Transverse colon (tissue), 4 donors: ENCODE data around the gene FNDC3B. TPM values are rescaled to one million over a fixed set of nuclear protein-coding genes. Genes with fewer than 3 reads are reported as not detected.

Experiments
- DNase-seq: peaks from one replicate; pipeline ENCODE4 v3.0.0-alpha.2; 2019
- H3K27ac ChIP-seq, 4 donors: fragments of 200-600 bp; sonication (generic); 2 replicates each; pipeline ENCODE4 v1.5.1; 2016 to 2018; ENCODE audit warnings: inconsistent platforms in 4 of 4
- H3K27me3 ChIP-seq: fragments of 200-600 bp; sonication (generic); 2 replicates; pipeline ENCODE4 v1.5.1; 2017; ENCODE audit warnings: inconsistent platforms
- H3K36me3 ChIP-seq, 4 donors: fragments of 200-600 bp; sonication (generic); 2 replicates each; pipeline ENCODE4 v1.5.1; 2017 to 2019; ENCODE audit warnings: inconsistent platforms in 4 of 4
- H3K4me1 ChIP-seq, 4 donors: fragments of 200-600 bp; sonication (generic); 2 replicates each; pipeline ENCODE4 v1.5.1; 2017 to 2020; ENCODE audit warnings: inconsistent platforms in 4 of 4
- H3K4me3 ChIP-seq, 4 donors: fragments of 200-600 bp; sonication (generic); 1 replicate in 1 of 4; 2 replicates in 3 of 4; pipeline versions ENCODE4 v1.5.1 to v1.6.1; 2017 to 2019; ENCODE audit warnings: inconsistent platforms in 4 of 4
- H3K9me3 ChIP-seq, 2 donors: fragments of 200-600 bp; sonication (generic); 2 replicates each; pipeline ENCODE4 v1.5.1; 2017 to 2019; ENCODE audit warnings: inconsistent platforms in 2 of 2
- EP300 ChIP-seq: sonication (generic); formaldehyde crosslinking; IDR thresholded peaks from one replicate; pipeline ENCODE4 v1.6.1; 2017; ENCODE audit warnings: antibody characterized with exemption, low read depth
- POLR2A ChIP-seq: fragments of 450-650 bp; IDR thresholded peaks from one replicate; pipeline ENCODE4 v1.6.1; 2016; ENCODE audit warnings: antibody characterized with exemption, mild to moderate bottlenecking, moderate library complexity
- POLR2AphosphoS5 ChIP-seq, 3 donors: sonication (generic); formaldehyde crosslinking; IDR thresholded peaks; one replicate each; pipeline ENCODE4 v1.6.1; 2016; ENCODE audit warnings: antibody characterized with exemption in 3 of 3
- WGBS, 2 donors: methylation state at CpG; one replicate each; pipeline ENCODE4 v1.1.5; 2018; ENCODE audit warnings: low coverage in 1 of 2; 5-methylcytosine and 5-hydroxymethylcytosine counted together
- in situ Hi-C, 4 donors: fragments of 200-750 bp; cut with MboI; loops; one replicate each; pipeline versions ENCODE4 v1.15.0 to v1.15.1; 2017; ENCODE audit warnings: low sequenced_read_pairs in 3 of 4, low pct_ligation_motif_present in 1 of 4, low pct_unique_long_range_greater_than_20kb in 1 of 4
- intact Hi-C: fragments of 100-400 bp; cut with DNase I; formaldehyde crosslinking; loops from one replicate; pipeline ENCODE4 v1.15.1; 2023; ENCODE audit warnings: low total_unique reads
- total RNA-seq, 4 donors: library from RNA; depleted of rRNA; stranded (reverse); fragments of >200 nt; gene quantifications; one replicate each; pipeline ENCODE4 v1.1.0, GENCODE V29; 2016
- TF ChIP-seq, protein P1 (sequence below), 5 experiments: fragments of 200-600 bp in 3 of 5; fragments of 450-650 bp in 2 of 5; sonication (generic) in 3 of 5; IDR thresholded peaks; 1 replicate in 2 of 5; 2 replicates in 3 of 5; pipeline ENCODE4 v1.5.1; 2016 to 2017; ENCODE audit warnings: antibody characterized with exemption in 5 of 5, inconsistent platforms in 3 of 5, mild to moderate bottlenecking in 2 of 5, moderate library complexity in 1 of 5

Gene FNDC3B
- total RNA-seq, 4 donors from 2014 or later: 28.5 to 85.7 (median 44.5) TPM

DNA sequence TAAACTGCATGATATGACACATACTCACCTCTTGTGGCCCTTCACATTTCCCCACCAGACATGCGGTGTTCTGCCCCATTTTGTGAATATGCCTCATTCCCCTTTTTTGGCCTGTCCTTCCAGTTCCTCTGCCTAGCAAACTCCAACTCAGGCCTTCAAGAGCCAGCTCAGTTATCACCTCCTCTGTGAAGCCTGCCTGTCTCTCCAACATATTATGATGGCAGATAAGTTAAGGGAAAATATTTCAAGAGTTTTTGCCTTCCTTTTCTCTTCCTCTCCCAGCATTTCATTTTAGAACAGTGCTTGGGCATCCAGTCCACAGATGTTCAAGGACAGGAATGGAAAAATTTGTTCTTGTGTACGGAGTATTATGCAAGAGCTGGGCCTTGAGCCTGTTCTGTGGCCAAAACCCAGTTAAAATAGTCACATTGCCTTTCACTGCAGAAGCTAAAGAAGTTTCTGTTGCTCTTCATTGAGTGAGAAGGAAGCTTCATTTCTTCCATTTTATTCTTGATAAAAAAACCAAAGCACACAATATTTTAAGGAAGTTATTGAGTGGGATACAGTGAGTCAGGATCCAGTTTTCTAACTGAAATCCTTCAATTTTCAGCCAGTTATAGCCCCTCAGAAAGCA, 216.8 kb downstream of the FNDC3B start:
- H3K27ac ChIP-seq: peak overlapping the region; percentile 57 to 84 (median 64)
- 72% methylated on average over 2 of the region's 2 CpGs for WGBS, 2 donors
- H3K36me3 ChIP-seq: no peaks in the 10 kb centered on the region
- no peaks in the 10 kb centered on the region for H3K27me3 ChIP-seq
- no peaks in the 10 kb centered on the region for H3K9me3 ChIP-seq
- peaks cover 6 to 31% (median 19%) of the 10 kb centered on the region in 4 donors for H3K4me1 ChIP-seq
- in situ Hi-C loops: no loop called here
- no peak overlapping the region for H3K4me3 ChIP-seq
- TF ChIP-seq EP300 (no peak), POLR2A (no peak), POLR2AphosphoS5 (IDR thresholded peaks at IDR 0.05) (peak in 1 of 3 donors; percentile 60)
- TF ChIP-seq, protein P1, sequence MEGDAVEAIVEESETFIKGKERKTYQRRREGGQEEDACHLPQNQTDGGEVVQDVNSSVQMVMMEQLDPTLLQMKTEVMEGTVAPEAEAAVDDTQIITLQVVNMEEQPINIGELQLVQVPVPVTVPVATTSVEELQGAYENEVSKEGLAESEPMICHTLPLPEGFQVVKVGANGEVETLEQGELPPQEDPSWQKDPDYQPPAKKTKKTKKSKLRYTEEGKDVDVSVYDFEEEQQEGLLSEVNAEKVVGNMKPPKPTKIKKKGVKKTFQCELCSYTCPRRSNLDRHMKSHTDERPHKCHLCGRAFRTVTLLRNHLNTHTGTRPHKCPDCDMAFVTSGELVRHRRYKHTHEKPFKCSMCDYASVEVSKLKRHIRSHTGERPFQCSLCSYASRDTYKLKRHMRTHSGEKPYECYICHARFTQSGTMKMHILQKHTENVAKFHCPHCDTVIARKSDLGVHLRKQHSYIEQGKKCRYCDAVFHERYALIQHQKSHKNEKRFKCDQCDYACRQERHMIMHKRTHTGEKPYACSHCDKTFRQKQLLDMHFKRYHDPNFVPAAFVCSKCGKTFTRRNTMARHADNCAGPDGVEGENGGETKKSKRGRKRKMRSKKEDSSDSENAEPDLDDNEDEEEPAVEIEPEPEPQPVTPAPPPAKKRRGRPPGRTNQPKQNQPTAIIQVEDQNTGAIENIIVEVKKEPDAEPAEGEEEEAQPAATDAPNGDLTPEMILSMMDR (IDR thresholded peaks at IDR 0.05): no peak
- intact Hi-C loops: no loop called here
- no peak for DNase-seq

GRCh38 chr3:172257648-172258400, 218.4 kb downstream of the FNDC3B start:
- Histone ChIP-seq H3K4me3 (no peak overlapping the region), H3K9me3 (no peaks in the 10 kb centered on the region), H3K36me3 (no peaks in the 10 kb centered on the region), H3K4me1 (peaks cover 8 to 39% (median 21%) of the 10 kb centered on the region in 4 donors), H3K27ac (peak overlapping the region; percentile 52 to 84 (median 62)), H3K27me3 (no peaks in the 10 kb centered on the region)
- TF ChIP-seq POLR2AphosphoS5 (IDR thresholded peaks at IDR 0.05) (no peak), POLR2A (no peak), EP300 (no peak)
- TF ChIP-seq, protein P1 (IDR thresholded peaks at IDR 0.05): no peak
- intact Hi-C loops (no loop called here), in situ Hi-C loops (no loop called here)
- DNase-seq: no peak
- WGBS, 2 donors: 90 to 94% methylated on average over 8 of the region's 8 CpGs

- no peak for DNase-seq
- intact Hi-C loops (no loop called here), in situ Hi-C loops (no loop called here)
- H3K27me3 ChIP-seq: no peaks in the 10 kb centered on the region
- H3K4me3 ChIP-seq: no peak overlapping the region
- 71 to 75% methylated on average over 3 of the region's 3 CpGs for WGBS, 2 donors
- H3K27ac ChIP-seq: peak overlapping the region; percentile 52 to 84 (median 62)
- no peaks in the 10 kb centered on the region for H3K36me3 ChIP-seq
- H3K9me3 ChIP-seq: no peaks in the 10 kb centered on the region
- TF ChIP-seq, protein P1 (IDR thresholded peaks at IDR 0.05): no peak
- H3K4me1 ChIP-seq: peaks cover 8 to 42% (median 21%) of the 10 kb centered on the region in 4 donors
Measured at GRCh38 chr3:172258624-172259023, 219.2 kb downstream of the FNDC3B start.

- peaks cover 8 to 42% (median 21%) of the 10 kb centered on the region in 4 donors for H3K4me1 ChIP-seq
- peak overlapping the region; percentile 52 to 84 (median 62) for H3K27ac ChIP-seq
- WGBS, 2 donors: 78% methylated on average over 6 of the region's 6 CpGs; no CpG with 5 or more reads in 1 of the 2 donors
- no peaks in the 10 kb centered on the region for H3K27me3 ChIP-seq
- no peak for TF ChIP-seq EP300
- no peak for TF ChIP-seq POLR2AphosphoS5 (IDR thresholded peaks at IDR 0.05)
- TF ChIP-seq POLR2A: no peak
- TF ChIP-seq, protein P1 (IDR thresholded peaks at IDR 0.05): no peak
- H3K36me3 ChIP-seq: peaks cover 0 to under 1% (median 0%) of the 10 kb centered on the region in 4 donors
- no peaks in the 10 kb centered on the region for H3K9me3 ChIP-seq
- intact Hi-C loops (no loop called here), in situ Hi-C loops (no loop called here)
- DNase-seq: no peak
- no peak overlapping the region for H3K4me3 ChIP-seq
Measured at GRCh38 chr3:172259111-172259541, 219.7 kb downstream of the FNDC3B start.
